ENCODE data around the gene LRRC59. TPM values are rescaled to one million over a fixed set of nuclear protein-coding genes. Genes with fewer than 3 reads are reported as not detected.

Gene LRRC59
- total RNA-seq, 2 donors from 2014 or later = 55.6 to 96.4 TPM

GRCh38 chr17:50397919-50398285 lies 579 bp upstream of the LRRC59 start:
- DNase-seq (ENCODE audit: low spot score) = no peak
- Histone ChIP-seq H3K4me3 (peak overlapping the region; percentile 91), H3K4me1 (ENCODE audit: control insufficient read depth in 1 of 2, low read depth in 2 of 2) (peaks cover 11 to 24% of the 10 kb centered on the region in 2 donors), H3K27me3 (replicated peaks; ENCODE audit: insufficient read depth) (no peaks in the 10 kb centered on the region), H3K9me3 (no peaks in the 10 kb centered on the region), H3K36me3 (peaks cover 19% of the 10 kb centered on the region), H3K27ac (no peak overlapping the region)
- no peak for TF ChIP-seq CTCF (IDR thresholded peaks at IDR 0.05)
- ATAC-seq (ENCODE audit: insufficient number of reproducible peaks, low FRiP score, low read depth) = no peak

GRCh38 chr17:50396261-50397110 lies 837 bp downstream of the LRRC59 start:
- no peaks in the 10 kb centered on the region for H3K9me3 ChIP-seq
- peak overlapping the region; percentile 70 to 72 for H3K27ac ChIP-seq
- H3K4me1 ChIP-seq (ENCODE audit: control insufficient read depth in 1 of 2, low read depth in 2 of 2) = peaks cover 11 to 24% of the 10 kb centered on the region in 2 donors
- H3K27me3 ChIP-seq (replicated peaks; ENCODE audit: insufficient read depth) = no peaks in the 10 kb centered on the region
- peaks cover 34% of the 10 kb centered on the region for H3K36me3 ChIP-seq
- ATAC-seq (ENCODE audit: insufficient number of reproducible peaks, low FRiP score, low read depth) (no peak), DNase-seq (ENCODE audit: low spot score) (peak; percentile 18)
- TF ChIP-seq CTCF (IDR thresholded peaks at IDR 0.05) = no peak
- peak overlapping the region; percentile 91 for H3K4me3 ChIP-seq

DNA sequence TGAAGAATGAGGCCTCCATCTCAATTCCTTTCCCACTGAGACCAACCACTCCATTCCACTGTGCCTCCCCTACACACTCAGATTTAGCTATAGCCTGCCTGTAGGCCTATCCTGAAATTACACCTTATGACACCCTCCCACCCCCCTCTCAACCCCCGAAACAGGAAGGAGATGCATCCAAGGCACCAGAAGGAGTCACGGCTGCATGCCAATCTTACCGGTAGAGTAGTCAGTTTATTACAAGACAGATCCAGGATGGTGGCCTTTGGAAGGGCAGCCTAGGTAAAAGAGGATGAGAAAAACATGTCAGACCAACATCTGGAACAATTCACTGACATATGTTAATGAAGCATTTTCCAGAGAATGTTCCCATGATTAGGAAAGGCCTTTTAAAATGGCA lies 2.6 kb downstream of the LRRC59 start:
- no peak for ATAC-seq (ENCODE audit: insufficient number of reproducible peaks, low FRiP score, low read depth)
- no peak for TF ChIP-seq CTCF (IDR thresholded peaks at IDR 0.05)
- Histone ChIP-seq H3K27me3 (replicated peaks; ENCODE audit: insufficient read depth) (no peaks in the 10 kb centered on the region), H3K9me3 (no peaks in the 10 kb centered on the region), H3K4me3 (no peak overlapping the region), H3K36me3 (peaks cover 43% of the 10 kb centered on the region), H3K4me1 (ENCODE audit: control insufficient read depth in 1 of 2, low read depth in 2 of 2) (peaks cover 11 to 24% of the 10 kb centered on the region in 2 donors), H3K27ac (no peak overlapping the region)
- DNase-seq (ENCODE audit: low spot score) = no peak

- H3K4me3 ChIP-seq = no peak overlapping the region
- H3K36me3 ChIP-seq = peaks cover 49% of the 10 kb centered on the region
- no peaks in the 10 kb centered on the region for H3K27me3 ChIP-seq (replicated peaks; ENCODE audit: insufficient read depth)
- ATAC-seq (ENCODE audit: insufficient number of reproducible peaks, low FRiP score, low read depth) (no peak), DNase-seq (ENCODE audit: low spot score) (no peak)
- H3K4me1 ChIP-seq (ENCODE audit: control insufficient read depth in 1 of 2, low read depth in 2 of 2) = peaks cover 11 to 24% of the 10 kb centered on the region in 2 donors
- no peak for TF ChIP-seq CTCF (IDR thresholded peaks at IDR 0.05)
- no peak overlapping the region for H3K27ac ChIP-seq
- H3K9me3 ChIP-seq = no peaks in the 10 kb centered on the region
Observed at GRCh38 chr17:50393700-50394099, 3.6 kb downstream of the LRRC59 start.

GRCh38 chr17:50392621-50393020 lies 4.7 kb downstream of the LRRC59 start:
- no peaks in the 10 kb centered on the region for H3K9me3 ChIP-seq
- no peak for DNase-seq (ENCODE audit: low spot score)

More at GRCh38 chr17:50392621-50393020, 4.7 kb downstream of the LRRC59 start:
- TF ChIP-seq CTCF (IDR thresholded peaks at IDR 0.05) = no peak
- Histone ChIP-seq H3K27ac (no peak overlapping the region), H3K36me3 (peaks cover 60% of the 10 kb centered on the region), H3K4me3 (no peak overlapping the region), H3K27me3 (replicated peaks; ENCODE audit: insufficient read depth) (no peaks in the 10 kb centered on the region), H3K4me1 (ENCODE audit: control insufficient read depth in 1 of 2, low read depth in 2 of 2) (peaks cover 11 to 24% of the 10 kb centered on the region in 2 donors)
- no peak for ATAC-seq (ENCODE audit: insufficient number of reproducible peaks, low FRiP score, low read depth)

Measured in thoracic aorta (tissue), 2 donors.